VCaP (cell line): Measurements from ENCODE around the gene ABCC8.

Experiments used
- H3K27ac ChIP-seq: fragments of 450-650 bp; 2 replicates; pipeline ENCODE4 v1.5.1; 2017
- CTCF ChIP-seq: fragments of 450-650 bp; conservative IDR thresholded peaks from 2 replicates; pipeline ENCODE4 v1.5.1; 2017; ENCODE audit warnings: mild to moderate bottlenecking, moderate library complexity

Gene ABCC8

GRCh38 chr11:17476317-17477083 lies at the start of gene ABCC8:
ABCC8 (minus strand) TSS chr11:17476845; CDS start chr11:17476776, 69 bp downstream.
- no peak for TF ChIP-seq CTCF
- H3K27ac ChIP-seq = peak within 1 kb of the TSS; percentile 35; the same call in 1 of the 2 replicates

DNA sequence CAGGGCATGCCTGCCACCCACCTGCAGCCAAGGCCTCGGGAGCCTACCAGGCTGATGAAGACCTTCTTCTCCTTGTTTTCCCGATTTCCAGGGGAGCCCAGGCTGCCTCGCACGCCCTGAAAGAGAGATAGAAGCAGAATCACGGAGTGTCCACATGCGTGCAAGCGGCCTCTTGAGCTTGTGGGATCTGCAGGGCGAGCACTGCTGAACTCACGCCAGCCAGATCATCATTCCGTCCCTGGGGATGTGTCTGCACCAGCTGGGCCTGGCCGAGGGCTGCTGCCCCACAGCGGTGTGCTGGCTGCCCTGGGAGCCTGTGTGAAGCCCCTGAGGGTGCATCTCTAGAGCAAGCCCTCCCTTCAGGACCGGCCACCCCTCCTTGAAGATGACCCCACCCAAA lies 49.7 kb upstream of the ABCC8 start:
- no peak for TF ChIP-seq CTCF
- H3K27ac ChIP-seq = no peak overlapping the region; the same call in 1 of the 2 replicates

- H3K27ac ChIP-seq = peak overlapping the region; percentile 24; the same call in 1 of the 2 replicates
- no peak for TF ChIP-seq CTCF
Measured at GRCh38 chr11:17525570-17525969, 48.9 kb upstream of the ABCC8 start.

DNA sequence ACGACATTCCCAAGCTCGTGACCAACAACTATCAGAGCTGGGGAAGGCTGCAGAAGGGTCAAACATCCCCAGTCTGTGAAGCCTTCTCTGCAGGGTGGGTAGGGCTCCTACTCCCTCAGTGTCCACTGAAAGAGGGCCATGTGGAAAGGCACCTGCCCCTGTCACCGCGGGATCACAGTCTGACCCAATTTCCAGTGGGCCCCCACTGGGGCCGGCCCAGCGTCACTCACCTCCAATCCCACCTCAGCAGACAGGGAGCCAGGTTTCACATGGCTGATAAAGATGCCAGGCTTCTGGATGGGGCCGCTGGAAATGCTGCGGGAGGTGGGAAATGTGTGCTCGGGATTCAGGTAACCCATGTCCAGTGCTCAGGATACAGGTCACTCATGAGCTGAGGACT lies 47.6 kb upstream of the ABCC8 start:
- H3K27ac ChIP-seq = peak overlapping the region; percentile 24; the same call in 1 of the 2 replicates
- no peak for TF ChIP-seq CTCF

DNA sequence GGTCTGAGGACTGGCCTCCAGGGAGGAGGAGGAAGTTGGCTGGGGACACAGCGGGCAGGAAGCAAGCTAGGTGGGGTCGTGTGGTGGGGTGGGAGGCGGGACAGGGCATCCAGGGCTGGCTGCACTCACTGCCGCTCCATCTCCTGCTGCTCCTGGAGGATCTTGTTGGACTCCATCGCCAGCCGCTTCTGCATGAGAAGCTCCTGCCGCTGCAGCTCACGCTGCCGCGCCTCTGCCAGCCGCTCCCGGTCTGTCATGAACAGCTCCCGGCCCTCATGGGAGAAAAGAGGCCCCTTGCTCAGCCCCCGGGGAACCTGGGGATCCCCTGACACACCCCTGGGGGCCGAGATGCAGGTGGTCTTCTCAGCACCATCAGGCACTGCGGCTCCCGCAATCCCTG lies 46.0 kb upstream of the ABCC8 start:
- no peak for TF ChIP-seq CTCF
- H3K27ac ChIP-seq = no peak overlapping the region

- peak overlapping the region; percentile 68 for H3K27ac ChIP-seq
- no peak for TF ChIP-seq CTCF
Measured at GRCh38 chr11:17521106-17521900, 44.7 kb upstream of the ABCC8 start.
